GM18526 (cell line): Measurements from ENCODE around the gene TDRD9.

Source experiments
- POLR2A ChIP-seq: IDR thresholded peaks from 3 replicates; pipeline ENCODE4 v1.6.1; 2011; ENCODE audit not compliant: insufficient read length; ENCODE audit errors: extremely low read depth

The TDRD9 gene

DNA sequence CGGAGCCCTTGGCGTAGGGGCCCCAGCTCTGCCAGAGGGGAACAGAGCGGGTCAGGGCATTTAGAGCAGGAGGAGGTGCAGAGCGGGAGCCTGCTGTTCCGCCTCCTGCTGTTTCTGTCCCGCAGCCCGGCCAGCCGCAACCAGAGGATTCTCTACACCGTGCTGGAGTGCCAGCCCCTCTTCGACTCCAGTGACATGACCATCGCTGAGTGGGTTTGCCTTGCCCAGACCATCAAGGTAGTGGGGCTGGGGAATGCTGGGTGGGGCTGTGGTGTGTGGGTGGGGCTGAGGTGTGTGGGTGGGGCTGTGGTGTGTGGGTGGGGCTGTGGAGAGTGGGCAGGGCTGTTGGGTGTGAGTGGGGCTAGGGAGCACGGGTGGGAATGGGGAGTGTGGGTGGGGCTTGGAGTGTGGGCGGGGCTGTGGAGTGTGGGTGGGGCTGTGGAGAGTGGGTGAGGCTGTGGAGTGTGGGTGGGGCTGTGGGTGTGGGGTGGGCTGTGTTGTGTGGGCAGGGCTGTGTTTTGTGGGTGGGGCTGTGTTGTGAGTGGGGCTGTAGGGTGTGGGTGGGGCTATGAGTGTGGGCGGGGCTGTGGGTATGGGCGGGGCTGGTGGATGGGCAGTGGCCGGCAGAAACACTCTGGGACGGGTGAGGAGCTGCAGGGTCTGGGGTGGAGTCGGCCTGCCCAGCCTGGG, 165.3 kb downstream of the TDRD9 start:
- TF ChIP-seq POLR2A: no peak

DNA sequence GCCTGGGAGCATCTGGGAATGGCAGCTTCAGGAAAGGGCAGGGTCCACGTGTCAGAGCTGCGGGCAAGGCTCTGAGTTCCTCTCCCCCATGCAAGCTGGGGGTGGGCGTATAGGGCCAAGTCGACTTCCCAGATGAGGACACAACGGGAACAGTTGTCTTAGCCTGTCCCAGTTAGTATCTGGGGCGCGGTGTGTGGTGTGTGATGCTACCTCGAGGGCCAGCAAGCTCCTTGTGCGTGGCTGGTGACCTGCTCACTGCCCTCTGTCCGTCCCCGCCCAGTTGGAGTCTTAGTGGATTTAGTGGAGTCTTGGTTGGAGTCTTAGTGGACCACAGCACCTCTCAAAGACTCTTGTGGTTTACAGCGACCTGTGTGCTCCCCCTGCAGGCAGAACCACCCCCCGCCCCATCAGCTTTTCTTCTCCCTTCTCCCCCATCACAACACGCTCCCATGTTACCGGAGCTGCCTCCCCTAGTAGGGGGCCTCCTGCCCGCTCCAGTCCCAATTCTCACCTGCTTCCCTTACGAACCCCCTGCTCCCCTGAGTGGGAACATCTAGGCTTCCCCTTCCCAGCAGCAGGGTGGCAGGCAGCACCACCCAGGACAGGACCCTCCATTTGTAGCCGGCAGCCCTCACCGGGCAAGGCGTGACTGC, 165.9 kb downstream of the TDRD9 start:
- TF ChIP-seq POLR2A: no peak

DNA sequence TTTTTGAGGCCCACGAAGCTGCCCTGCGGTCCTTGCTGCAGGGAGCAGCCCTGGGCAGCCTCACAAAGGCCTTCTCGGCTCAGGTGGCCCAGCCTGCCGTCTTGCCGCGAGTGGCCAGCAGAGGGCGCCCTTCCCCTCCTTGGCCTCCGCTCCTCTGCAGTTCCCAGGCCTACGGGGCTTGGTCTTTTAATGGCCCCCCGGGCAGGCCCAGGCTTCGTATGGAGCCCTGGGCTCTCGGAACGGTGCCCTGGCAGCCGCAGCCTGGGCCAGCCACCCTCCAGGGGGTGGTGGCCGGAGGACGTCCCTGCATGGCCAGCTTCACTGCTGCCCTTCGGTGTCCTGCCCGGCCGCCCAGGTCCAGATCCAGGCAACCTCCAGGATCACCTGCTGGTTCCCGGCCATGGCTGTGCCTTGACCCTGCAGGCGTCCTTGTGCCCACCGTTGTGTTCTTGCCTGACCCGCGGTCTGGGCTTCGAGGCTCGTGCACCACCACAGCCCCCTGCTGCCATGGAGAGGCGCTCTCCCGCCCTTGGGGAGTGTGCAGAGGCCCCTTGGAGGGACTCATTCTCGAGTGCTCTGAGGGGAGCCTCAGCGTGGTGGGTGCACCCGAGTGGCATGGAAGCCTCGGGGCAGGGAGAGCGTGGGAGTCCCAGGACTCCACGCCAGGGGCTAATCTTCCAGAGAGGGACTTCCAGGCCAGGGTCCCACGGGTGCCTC, 166.6 kb downstream of the TDRD9 start:
- TF ChIP-seq POLR2A: no peak

DNA sequence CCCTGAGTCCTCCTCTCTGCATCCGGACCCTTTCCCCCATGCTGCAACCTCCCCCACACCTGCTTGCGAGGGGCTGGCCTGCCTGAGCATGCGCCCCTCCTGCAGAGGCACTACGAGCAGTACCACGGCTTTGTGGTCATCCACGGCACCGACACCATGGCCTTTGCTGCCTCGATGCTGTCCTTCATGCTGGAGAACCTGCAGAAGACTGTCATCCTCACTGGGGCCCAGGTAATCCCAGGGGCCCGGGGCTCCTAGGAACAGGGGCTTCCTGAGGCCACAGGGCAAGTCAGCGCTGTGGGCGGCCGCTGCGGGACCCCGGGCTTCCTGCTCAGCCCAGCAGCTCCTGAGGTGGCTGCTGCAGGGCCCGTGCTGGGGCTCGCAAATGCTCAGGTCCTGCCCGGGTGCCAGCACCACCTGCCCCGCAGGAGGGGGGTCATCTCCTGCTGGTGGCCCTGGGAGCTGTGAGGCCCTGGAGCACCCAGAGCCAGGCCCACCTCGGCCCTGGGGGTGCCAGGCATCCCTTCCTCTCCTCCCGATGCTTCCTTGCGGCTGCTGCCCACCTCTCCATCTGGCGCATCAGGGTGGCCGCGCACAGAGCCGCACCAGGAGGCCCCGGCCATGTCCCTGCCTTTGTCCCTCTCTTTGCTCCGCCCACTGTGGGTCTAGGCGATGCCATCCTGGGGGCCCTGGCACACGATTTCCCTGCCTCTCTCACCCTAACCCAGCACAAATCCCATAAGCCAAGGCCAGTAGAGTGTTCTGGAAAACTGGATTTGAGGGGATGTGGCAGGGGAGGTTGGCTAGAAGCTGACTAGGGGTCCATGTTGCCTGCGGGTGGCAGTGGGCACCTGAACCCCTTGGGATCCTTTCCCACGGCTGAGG, 167.4 kb downstream of the TDRD9 start:
- no peak for TF ChIP-seq POLR2A

DNA sequence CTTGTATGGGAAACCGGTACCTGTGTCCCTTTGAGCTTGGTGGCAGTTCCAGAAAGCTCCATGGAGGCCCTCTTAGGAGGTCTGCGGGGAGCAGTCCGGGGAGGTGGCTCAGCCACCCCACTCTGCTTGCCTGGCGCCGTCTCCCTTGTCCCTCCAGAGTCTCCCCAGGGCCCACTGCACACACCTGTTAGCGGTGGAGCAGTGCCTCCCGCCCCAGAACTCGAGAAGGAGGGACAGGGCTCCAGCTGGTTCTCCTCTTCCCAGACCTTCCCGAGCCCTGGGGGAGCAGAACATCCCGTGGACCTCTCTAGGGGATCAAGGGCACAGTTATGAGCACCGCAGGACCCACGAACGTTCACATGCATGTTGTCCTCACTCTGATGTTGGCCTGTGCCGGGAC, 168.1 kb downstream of the TDRD9 start:
- no peak for TF ChIP-seq POLR2A

DNA sequence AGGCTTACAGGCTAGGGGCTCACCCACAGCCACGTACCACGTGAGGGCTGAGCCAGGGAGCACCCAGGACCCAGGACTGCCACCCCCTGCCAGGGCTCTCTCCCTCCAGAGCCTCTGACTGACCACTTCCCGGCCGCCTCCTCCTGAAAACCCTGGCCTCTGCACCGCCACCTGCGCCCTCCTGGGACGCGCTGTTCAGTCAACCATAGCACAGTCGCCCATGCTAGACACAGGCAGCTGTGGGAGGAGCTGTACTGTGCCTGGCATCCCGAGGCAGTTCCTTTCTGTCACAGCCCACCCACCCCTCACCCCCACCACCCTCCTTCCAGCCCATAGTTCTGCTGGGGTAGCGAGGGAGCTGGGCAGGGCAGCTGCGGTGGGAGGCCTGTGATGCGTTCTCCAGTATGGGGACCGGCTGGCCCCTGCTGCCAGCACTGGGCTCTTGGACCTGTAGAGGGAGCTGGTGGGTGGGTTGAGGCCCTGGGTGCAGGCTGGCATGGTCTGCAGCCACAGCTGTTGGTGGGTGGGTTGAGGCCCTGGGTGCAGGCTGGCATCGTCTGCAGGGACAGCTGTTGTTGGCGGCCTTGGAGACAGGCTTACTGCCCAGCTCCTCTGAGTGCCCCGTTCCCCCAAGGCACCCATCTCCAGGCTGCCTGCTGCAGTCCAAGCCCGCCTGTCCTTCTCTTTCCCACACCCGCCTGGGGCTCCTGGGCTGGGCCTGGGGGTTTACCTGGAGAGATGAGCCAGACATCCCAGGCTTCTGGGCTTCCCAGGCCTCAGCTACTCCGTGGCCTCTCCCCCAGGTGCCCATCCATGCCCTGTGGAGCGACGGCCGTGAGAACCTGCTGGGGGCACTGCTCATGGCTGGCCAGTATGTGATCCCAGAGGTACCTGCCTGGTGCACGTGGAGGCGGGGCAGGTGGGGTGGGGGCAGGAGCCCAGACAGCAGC, 168.8 kb downstream of the TDRD9 start:
- TF ChIP-seq POLR2A: no peak

DNA sequence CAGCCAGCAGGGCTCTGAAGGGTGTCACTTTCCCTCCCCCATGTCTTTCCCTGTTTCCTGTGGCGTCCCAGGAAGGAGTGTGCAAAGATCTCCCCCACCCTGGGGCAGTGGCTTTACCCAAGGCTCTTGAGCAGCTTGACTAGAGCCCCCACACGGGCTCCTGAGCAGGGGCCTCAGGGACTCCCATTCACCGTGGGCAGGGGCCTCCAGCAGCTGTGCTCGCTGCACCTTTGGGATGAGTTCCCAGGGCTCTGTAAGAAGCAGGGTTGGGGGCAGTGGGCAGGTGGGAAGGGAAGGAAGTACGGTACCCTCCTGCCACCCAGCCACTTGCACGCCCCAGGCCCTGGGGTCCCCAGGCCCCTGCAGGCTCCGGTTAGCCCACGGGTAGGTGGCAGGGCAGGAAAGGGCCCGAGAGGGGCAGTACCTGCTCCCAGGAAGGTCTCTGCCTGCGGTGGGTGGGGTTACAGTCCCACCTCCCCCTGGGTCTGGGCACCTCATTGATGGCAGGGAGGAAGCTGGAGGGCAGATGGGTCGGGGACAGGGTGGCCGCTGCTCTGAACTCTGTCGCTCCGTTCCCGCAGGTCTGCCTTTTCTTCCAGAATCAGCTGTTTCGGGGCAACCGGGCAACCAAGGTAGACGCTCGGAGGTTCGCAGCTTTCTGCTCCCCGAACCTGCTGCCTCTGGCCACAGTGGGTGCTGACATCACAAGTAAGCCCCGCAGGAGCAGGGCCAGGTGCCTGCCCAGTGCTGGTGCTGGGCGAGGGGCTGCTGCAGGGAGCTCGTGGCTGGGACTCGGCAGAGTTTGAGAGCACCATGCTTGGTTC, 170.2 kb downstream of the TDRD9 start:
- no peak for TF ChIP-seq POLR2A

DNA sequence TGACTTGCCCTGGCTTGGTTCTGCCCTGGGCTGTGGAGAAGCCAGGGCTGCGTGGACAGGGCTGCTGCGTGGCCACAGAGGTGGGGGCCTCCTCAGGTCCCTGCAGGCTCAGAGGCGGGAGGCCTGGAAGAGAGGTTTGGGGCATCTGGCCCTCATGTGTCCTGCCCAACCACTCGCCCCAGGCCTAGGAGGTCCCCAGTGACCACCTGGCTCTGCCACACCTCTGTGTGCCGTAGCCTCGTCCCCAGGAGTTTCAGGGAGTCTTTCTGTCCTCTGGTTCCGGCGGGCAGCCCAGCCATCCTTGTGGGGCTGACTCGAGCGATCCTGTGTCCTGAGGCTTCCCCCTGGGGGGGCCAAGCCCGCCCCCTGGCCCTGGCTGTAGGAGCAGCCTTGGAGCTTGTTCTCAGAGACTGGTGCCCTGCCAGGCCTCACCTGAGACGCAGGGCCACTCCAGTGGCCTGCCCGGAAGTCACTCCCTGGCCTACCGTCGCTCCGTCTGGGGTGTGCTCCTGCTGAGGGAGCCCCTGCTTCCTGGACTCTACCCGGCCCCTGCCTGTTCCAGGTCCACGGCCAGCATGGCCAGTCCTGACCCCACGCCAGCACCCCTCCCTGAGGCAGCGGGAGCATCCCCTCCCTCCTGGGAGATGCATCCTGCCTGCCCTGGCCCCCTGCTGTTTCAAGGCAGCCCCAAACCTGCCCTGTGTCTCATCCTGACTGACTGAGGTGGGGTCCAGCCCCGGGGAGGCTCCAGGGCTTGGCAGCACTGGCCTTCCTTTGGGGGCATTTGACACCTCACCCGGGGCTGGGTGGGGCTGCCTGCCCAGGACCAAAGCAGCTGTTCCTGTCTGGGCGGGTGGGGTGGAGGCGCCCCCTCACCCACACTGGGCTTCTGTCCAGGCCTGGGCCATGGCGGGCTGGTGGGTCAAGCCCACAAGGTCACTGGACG, 171.1 kb downstream of the TDRD9 start:
- no peak for TF ChIP-seq POLR2A

DNA sequence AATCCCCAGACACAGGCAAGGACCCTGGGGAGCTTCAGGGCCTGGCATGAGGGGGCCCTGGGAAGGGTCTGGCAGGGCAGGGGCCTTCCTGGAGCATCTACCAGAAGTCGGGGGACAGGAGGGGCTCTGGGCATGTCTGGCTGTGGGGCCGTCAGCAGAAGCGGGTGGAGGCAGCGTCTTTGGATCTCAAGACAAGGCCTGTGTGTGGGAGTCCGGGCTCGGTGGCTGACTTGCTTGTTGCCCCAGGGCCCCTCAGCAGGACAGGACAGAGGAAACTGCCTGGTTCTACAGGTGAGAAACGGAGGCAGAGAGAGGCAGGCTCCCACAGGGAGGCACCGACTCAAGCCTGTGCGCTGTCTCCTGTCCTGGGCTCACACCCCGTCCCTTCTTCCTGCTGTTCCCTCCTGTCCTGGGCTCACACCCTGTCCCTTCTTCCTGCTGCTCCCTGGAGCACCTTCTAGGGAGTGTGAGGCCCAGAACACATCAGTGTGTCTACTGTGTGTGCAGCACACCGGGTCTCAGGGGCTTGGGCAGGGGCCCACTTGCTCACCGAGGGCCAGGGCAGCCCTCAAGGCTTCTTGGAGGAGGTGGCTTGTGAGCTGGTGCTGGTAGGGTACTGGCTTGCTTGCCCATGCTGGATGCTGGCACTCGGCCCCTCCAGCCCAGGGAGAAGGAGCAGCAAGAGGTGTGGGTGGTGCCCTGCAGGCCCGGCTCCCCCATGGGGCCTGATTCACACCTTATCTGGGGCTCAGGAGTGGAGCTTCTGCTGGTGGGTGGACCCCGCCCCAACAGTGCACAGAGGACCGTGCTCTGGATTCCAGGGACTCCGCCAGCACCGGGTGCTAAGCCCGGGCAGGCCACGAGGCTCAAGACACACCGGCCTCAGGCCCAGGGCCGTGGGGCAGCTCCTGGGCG, 172.2 kb downstream of the TDRD9 start:
- no peak for TF ChIP-seq POLR2A

DNA sequence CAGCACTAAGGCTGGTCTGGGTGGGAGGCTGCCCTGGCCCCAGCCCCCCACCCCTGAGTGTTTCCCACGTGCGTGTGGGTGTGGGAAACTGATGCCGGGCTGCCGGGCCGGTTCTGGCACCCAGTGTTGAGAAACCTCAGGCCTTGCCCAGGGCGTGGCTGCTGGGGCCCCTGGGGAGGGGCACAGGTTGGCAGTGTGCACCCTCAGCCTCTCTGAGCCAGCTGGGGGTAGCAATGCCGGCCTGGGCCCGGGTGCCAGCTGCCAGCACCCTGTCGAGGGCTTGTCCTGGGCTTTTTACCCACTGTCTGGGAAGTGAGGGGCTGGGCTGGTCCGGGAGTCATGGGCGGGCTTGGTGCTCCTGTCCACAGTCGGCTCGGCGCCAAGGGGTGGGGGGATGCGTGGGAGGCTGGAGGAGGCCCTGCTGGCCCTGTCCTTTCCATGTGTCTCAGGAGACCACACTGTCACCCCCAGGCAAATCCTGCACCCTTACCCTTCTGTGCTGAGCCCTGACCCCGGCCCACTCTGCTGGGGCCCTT, 172.9 kb downstream of the TDRD9 start:
- TF ChIP-seq POLR2A: no peak

DNA sequence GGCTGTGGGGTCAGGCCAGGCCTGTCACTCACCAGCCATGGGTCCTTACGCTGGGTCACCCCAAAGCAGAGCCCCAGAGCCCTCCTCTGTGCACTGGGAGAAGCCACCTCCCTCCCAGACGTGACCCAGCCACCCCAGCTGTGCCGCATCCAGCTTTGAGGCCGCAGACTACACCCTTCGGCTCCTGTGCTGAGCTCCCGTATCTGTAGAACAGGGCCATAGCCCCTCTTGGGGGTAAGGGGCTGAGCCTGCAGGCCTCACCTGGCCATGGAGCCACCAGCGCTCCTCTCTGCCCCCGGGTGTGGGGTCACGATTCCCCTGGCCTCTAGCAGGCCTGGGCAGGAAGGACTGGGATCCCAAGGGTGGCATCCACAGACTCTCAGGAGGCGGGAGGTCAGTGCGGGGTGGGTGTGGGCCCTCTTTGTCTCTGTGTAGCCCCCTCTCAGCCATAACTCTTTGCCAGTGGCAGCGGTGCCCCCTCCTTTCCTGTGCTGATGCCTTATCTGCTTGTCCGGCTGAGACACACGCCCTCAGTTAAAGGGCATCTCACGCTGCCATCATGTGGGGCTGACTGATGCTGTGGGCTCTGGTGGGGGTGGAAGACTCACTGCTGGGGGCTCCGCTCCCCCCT, 173.5 kb downstream of the TDRD9 start:
- no peak for TF ChIP-seq POLR2A
